Measurements from ENCODE around the gene TGFBR3.

Gene TGFBR3

GRCh38 chr1:91697861-91698260 is 188.1 kb downstream of the TGFBR3 start:
- H3K4me3 ChIP-seq (ENCODE audit: insufficient read depth, low read depth, low read length, poor library complexity, severe bottlenecking): no peak overlapping the region
- H3K36me3 ChIP-seq (ENCODE audit: control insufficient read depth, insufficient read depth, low read length): no peaks in the 10 kb centered on the region
- no peaks in the 10 kb centered on the region for H3K27me3 ChIP-seq (replicated peaks; ENCODE audit: control insufficient read depth, insufficient read depth, low read length, poor library complexity, severe bottlenecking)
- DNase-seq: no peak
- no peaks in the 10 kb centered on the region for H3K9me3 ChIP-seq (ENCODE audit: control insufficient read depth, low read length)
- peaks cover 12% of the 10 kb centered on the region for H3K4me1 ChIP-seq (ENCODE audit: control insufficient read depth, insufficient read depth, low read length, poor library complexity, severe bottlenecking)
- no peak overlapping the region for H3K27ac ChIP-seq (ENCODE audit: insufficient read depth, low read length, poor library complexity, severe bottlenecking)

- no peaks in the 10 kb centered on the region for H3K36me3 ChIP-seq (ENCODE audit: control insufficient read depth, insufficient read depth, low read length)
- no peaks in the 10 kb centered on the region for H3K9me3 ChIP-seq (ENCODE audit: control insufficient read depth, low read length)
- DNase-seq: peak in 1 of 3 donors; percentile 6
- H3K4me3 ChIP-seq (ENCODE audit: insufficient read depth, low read depth, low read length, poor library complexity, severe bottlenecking): no peak overlapping the region
- no peak overlapping the region for H3K27ac ChIP-seq (ENCODE audit: insufficient read depth, low read length, poor library complexity, severe bottlenecking)
- H3K27me3 ChIP-seq (replicated peaks; ENCODE audit: control insufficient read depth, insufficient read depth, low read length, poor library complexity, severe bottlenecking): no peaks in the 10 kb centered on the region
- peaks cover 12% of the 10 kb centered on the region for H3K4me1 ChIP-seq (ENCODE audit: control insufficient read depth, insufficient read depth, low read length, poor library complexity, severe bottlenecking)
Measured at GRCh38 chr1:91697416-91697815, 188.5 kb downstream of the TGFBR3 start.

- H3K27ac ChIP-seq (ENCODE audit: insufficient read depth, low read length, poor library complexity, severe bottlenecking): no peak overlapping the region
- no peak overlapping the region for H3K4me3 ChIP-seq (ENCODE audit: insufficient read depth, low read depth, low read length, poor library complexity, severe bottlenecking)
- no peaks in the 10 kb centered on the region for H3K27me3 ChIP-seq (replicated peaks; ENCODE audit: control insufficient read depth, insufficient read depth, low read length, poor library complexity, severe bottlenecking)
- DNase-seq: no peak
- H3K9me3 ChIP-seq (ENCODE audit: control insufficient read depth, low read length): no peaks in the 10 kb centered on the region
- H3K36me3 ChIP-seq (ENCODE audit: control insufficient read depth, insufficient read depth, low read length): no peaks in the 10 kb centered on the region
- H3K4me1 ChIP-seq (ENCODE audit: control insufficient read depth, insufficient read depth, low read length, poor library complexity, severe bottlenecking): peaks cover 12% of the 10 kb centered on the region
Measured at GRCh38 chr1:91696321-91696720, 189.6 kb downstream of the TGFBR3 start.

GRCh38 chr1:91693557-91693956 is 192.4 kb downstream of the TGFBR3 start:
- H3K27me3 ChIP-seq (replicated peaks; ENCODE audit: control insufficient read depth, insufficient read depth, low read length, poor library complexity, severe bottlenecking): no peaks in the 10 kb centered on the region
- peaks cover 12% of the 10 kb centered on the region for H3K4me1 ChIP-seq (ENCODE audit: control insufficient read depth, insufficient read depth, low read length, poor library complexity, severe bottlenecking)
- DNase-seq: no peak
- H3K27ac ChIP-seq (ENCODE audit: insufficient read depth, low read length, poor library complexity, severe bottlenecking): no peak overlapping the region
- H3K9me3 ChIP-seq (ENCODE audit: control insufficient read depth, low read length): no peaks in the 10 kb centered on the region
- H3K36me3 ChIP-seq (ENCODE audit: control insufficient read depth, insufficient read depth, low read length): no peaks in the 10 kb centered on the region
- no peak overlapping the region for H3K4me3 ChIP-seq (ENCODE audit: insufficient read depth, low read depth, low read length, poor library complexity, severe bottlenecking)

GRCh38 chr1:91691525-91691924 is 194.4 kb downstream of the TGFBR3 start:
- H3K36me3 ChIP-seq (ENCODE audit: control insufficient read depth, insufficient read depth, low read length): no peaks in the 10 kb centered on the region
- no peaks in the 10 kb centered on the region for H3K27me3 ChIP-seq (replicated peaks; ENCODE audit: control insufficient read depth, insufficient read depth, low read length, poor library complexity, severe bottlenecking)
- H3K27ac ChIP-seq (ENCODE audit: insufficient read depth, low read length, poor library complexity, severe bottlenecking): no peak overlapping the region
- no peak for DNase-seq
- no peaks in the 10 kb centered on the region for H3K4me1 ChIP-seq (ENCODE audit: control insufficient read depth, insufficient read depth, low read length, poor library complexity, severe bottlenecking)
- H3K4me3 ChIP-seq (ENCODE audit: insufficient read depth, low read depth, low read length, poor library complexity, severe bottlenecking): no peak overlapping the region
- no peaks in the 10 kb centered on the region for H3K9me3 ChIP-seq (ENCODE audit: control insufficient read depth, low read length)

- peaks cover 5% of the 10 kb centered on the region for H3K4me1 ChIP-seq (ENCODE audit: control insufficient read depth, insufficient read depth, low read length, poor library complexity, severe bottlenecking)
- no peaks in the 10 kb centered on the region for H3K9me3 ChIP-seq (ENCODE audit: control insufficient read depth, low read length)
- H3K27me3 ChIP-seq (replicated peaks; ENCODE audit: control insufficient read depth, insufficient read depth, low read length, poor library complexity, severe bottlenecking): no peaks in the 10 kb centered on the region
- no peak overlapping the region for H3K27ac ChIP-seq (ENCODE audit: insufficient read depth, low read length, poor library complexity, severe bottlenecking)
- DNase-seq: no peak
- H3K36me3 ChIP-seq (ENCODE audit: control insufficient read depth, insufficient read depth, low read length): no peaks in the 10 kb centered on the region
- no peak overlapping the region for H3K4me3 ChIP-seq (ENCODE audit: insufficient read depth, low read depth, low read length, poor library complexity, severe bottlenecking)
Measured at GRCh38 chr1:91689641-91690481, 196.1 kb downstream of the TGFBR3 start.

- no peak overlapping the region for H3K27ac ChIP-seq (ENCODE audit: insufficient read depth, low read length, poor library complexity, severe bottlenecking)
- H3K27me3 ChIP-seq (replicated peaks; ENCODE audit: control insufficient read depth, insufficient read depth, low read length, poor library complexity, severe bottlenecking): no peaks in the 10 kb centered on the region
- peaks cover 8% of the 10 kb centered on the region for H3K4me1 ChIP-seq (ENCODE audit: control insufficient read depth, insufficient read depth, low read length, poor library complexity, severe bottlenecking)
- no peak for DNase-seq
- H3K9me3 ChIP-seq (ENCODE audit: control insufficient read depth, low read length): no peaks in the 10 kb centered on the region
- no peaks in the 10 kb centered on the region for H3K36me3 ChIP-seq (ENCODE audit: control insufficient read depth, insufficient read depth, low read length)
- H3K4me3 ChIP-seq (ENCODE audit: insufficient read depth, low read depth, low read length, poor library complexity, severe bottlenecking): no peak overlapping the region
Measured at GRCh38 chr1:91687452-91687851, 198.5 kb downstream of the TGFBR3 start.

GRCh38 chr1:91685994-91686393 is 200.0 kb downstream of the TGFBR3 start:
- Histone ChIP-seq H3K27ac (ENCODE audit: insufficient read depth, low read length, poor library complexity, severe bottlenecking) (no peak overlapping the region), H3K4me1 (ENCODE audit: control insufficient read depth, insufficient read depth, low read length, poor library complexity, severe bottlenecking) (peaks cover 8% of the 10 kb centered on the region), H3K4me3 (ENCODE audit: insufficient read depth, low read depth, low read length, poor library complexity, severe bottlenecking) (no peak overlapping the region), H3K9me3 (ENCODE audit: control insufficient read depth, low read length) (no peaks in the 10 kb centered on the region), H3K36me3 (ENCODE audit: control insufficient read depth, insufficient read depth, low read length) (no peaks in the 10 kb centered on the region), H3K27me3 (replicated peaks; ENCODE audit: control insufficient read depth, insufficient read depth, low read length, poor library complexity, severe bottlenecking) (no peaks in the 10 kb centered on the region)
- DNase-seq: no peak

- DNase-seq: no peak
- H3K9me3 ChIP-seq (ENCODE audit: control insufficient read depth, low read length): no peaks in the 10 kb centered on the region
- H3K36me3 ChIP-seq (ENCODE audit: control insufficient read depth, insufficient read depth, low read length): no peaks in the 10 kb centered on the region
- no peaks in the 10 kb centered on the region for H3K27me3 ChIP-seq (replicated peaks; ENCODE audit: control insufficient read depth, insufficient read depth, low read length, poor library complexity, severe bottlenecking)
- H3K27ac ChIP-seq (ENCODE audit: insufficient read depth, low read length, poor library complexity, severe bottlenecking): no peak overlapping the region
- H3K4me3 ChIP-seq (ENCODE audit: insufficient read depth, low read depth, low read length, poor library complexity, severe bottlenecking): no peak overlapping the region
- H3K4me1 ChIP-seq (ENCODE audit: control insufficient read depth, insufficient read depth, low read length, poor library complexity, severe bottlenecking): peaks cover 8% of the 10 kb centered on the region
Measured at GRCh38 chr1:91684481-91685196, 201.3 kb downstream of the TGFBR3 start.

GRCh38 chr1:91683598-91683951 is 202.4 kb downstream of the TGFBR3 start:
- Histone ChIP-seq H3K27me3 (replicated peaks; ENCODE audit: control insufficient read depth, insufficient read depth, low read length, poor library complexity, severe bottlenecking) (no peaks in the 10 kb centered on the region), H3K4me1 (ENCODE audit: control insufficient read depth, insufficient read depth, low read length, poor library complexity, severe bottlenecking) (peaks cover 8% of the 10 kb centered on the region)
- no peak for DNase-seq

More at GRCh38 chr1:91683598-91683951, 202.4 kb downstream of the TGFBR3 start:
- no peaks in the 10 kb centered on the region for H3K36me3 ChIP-seq (ENCODE audit: control insufficient read depth, insufficient read depth, low read length)
- H3K9me3 ChIP-seq (ENCODE audit: control insufficient read depth, low read length): no peaks in the 10 kb centered on the region
- no peak overlapping the region for H3K4me3 ChIP-seq (ENCODE audit: insufficient read depth, low read depth, low read length, poor library complexity, severe bottlenecking)
- H3K27ac ChIP-seq (ENCODE audit: insufficient read depth, low read length, poor library complexity, severe bottlenecking): no peak overlapping the region

Measured in effector memory CD4-positive, alpha-beta T cell (primary cell).